HG03108 (cell line): ENCODE measurements around the gene DNAJC18.
"Not testable (repeated sequence)": the region's sequence is repeated elsewhere in the genome, so short reads cannot be mapped to it uniquely, and the experiment has no call there.

Experiments used
- ATAC-seq: cut with Tn5 transposase; IDR thresholded peaks from one replicate; pipeline ENCODE4 v1.9.1; 2021; ENCODE audit warnings: moderate library complexity; ENCODE audit not compliant: unreplicated experiment

DNAJC18 gene

GRCh38 chr5:139431706-139432105 lies 7.6 kb downstream of the DNAJC18 start:
- no peak for ATAC-seq

- no peak for ATAC-seq
These were observed 9.3 kb downstream of the DNAJC18 start for GRCh38 chr5:139430015-139430414.

- ATAC-seq, result no peak
These were observed 13.0 kb downstream of the DNAJC18 start for GRCh38 chr5:139426203-139426885.

- ATAC-seq, result no peak
These were observed 13.8 kb downstream of the DNAJC18 start for GRCh38 chr5:139425497-139425896.

DNA sequence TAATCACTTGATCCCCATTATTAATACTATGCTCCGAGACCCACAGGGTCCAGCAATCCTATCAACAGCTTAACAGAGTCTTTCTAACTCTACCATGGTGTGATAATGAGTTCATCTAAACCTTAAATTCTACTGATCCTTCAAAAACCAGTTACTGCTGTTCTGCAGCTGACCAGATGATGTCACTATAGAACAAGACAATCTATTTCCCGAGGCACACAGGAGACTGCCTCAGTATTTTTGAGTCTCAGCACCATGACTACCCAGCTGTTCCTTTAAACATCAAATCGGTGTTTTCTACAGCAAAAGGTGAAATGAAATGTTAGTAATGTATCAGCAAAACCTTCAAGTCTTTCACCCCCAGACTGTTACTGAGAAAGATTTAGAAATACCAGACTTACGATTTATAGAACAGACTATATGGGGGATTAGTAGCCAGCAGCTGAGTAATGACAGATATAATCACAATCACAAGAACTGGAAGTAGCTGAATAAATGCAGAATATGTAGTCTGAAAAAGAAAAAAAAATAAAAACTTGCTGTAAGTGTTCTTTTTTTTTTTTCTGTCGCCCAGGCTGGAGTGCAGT lies 16.9 kb downstream of the DNAJC18 start:
- no peak for ATAC-seq

DNA sequence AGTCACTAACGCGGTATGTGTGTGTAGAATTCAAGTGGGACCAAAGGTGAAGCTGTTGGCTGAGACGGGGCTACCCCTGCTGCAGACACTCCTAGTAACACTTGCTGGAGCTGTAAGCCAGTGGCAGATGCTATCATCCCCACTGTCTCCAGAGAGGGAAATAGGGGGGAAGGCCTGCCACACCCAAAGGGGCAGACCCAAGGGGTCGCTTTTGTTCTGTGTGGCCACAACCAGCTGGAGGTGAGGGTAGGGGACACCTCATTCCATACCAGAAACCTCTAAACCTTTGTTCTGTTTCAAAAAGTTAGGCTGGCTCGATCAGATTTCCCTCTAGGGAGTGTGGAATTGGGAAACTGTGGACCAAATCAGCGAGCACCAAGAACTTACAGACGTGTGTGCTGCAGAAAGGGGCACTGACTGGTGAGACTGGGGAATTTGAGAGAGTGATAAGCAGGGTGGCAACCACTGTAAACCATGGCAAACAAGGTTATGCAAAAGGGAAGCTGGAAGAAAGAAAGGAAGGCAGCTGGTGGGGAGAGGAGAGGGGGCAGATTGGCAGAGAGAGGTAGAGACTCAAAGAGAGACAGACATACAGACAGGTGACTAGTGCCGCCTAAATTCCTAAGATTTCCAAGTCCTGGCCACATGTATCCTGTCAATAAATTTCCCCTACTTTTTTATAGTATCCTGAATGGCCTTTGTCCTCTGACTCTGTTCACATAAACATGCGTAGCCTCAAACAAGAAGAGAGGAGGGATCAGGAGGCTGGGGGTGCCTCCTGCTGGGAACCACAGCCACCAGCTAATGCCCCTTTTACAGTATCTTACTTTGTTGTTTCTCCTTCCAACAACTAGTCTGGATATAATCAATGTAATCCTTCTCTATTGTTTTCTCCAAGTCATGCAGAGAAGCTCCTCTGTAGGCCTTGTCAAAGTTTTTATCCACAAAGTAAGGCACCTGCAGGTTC lies 19.8 kb downstream of the DNAJC18 start:
- no peak for ATAC-seq

- ATAC-seq, result no peak
These were observed 20.5 kb downstream of the DNAJC18 start for GRCh38 chr5:139418793-139419192.

DNA sequence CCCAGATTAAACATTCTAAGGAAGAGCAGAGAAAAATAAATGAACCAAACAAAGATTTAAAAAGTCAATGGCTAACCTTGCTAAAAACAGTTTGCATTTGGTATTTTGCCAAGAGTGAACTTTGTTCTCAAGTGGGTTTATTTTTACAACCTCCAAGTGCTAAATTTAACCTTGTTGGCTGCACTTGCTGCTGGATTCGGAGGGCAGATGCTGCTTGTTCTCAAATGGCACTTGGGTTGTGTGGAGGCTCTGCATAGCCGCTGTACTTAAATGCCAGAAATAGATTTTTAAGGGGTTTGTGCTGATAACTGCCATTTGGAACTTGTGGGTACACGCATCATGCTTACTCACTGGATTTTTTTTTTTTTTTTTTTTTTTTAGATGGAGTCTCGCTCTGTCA lies 22.1 kb downstream of the DNAJC18 start:
- ATAC-seq, result no peak

DNA sequence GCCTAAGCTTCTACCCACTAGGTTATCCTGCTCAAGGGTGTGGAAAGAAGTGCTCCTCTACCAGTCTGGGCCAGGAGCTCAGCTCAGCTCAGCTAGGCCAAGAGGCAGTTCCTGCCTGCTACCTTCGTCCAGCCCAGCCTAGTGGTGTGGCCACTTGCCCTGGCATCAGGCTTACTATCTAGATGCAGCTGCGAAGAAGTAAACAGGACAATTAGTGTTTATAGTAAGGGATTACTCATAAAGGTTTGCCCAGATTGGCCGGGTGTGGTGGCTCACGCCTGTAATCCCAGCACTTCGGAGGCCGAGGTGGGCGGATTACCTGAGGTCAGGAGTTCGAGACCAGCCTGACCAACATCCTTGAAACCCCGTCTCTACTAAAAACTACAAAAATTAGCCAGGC lies 22.7 kb downstream of the DNAJC18 start:
- no peak for ATAC-seq

- no peak for ATAC-seq
These were observed 23.5 kb downstream of the DNAJC18 start for GRCh38 chr5:139415869-139416268.

DNA sequence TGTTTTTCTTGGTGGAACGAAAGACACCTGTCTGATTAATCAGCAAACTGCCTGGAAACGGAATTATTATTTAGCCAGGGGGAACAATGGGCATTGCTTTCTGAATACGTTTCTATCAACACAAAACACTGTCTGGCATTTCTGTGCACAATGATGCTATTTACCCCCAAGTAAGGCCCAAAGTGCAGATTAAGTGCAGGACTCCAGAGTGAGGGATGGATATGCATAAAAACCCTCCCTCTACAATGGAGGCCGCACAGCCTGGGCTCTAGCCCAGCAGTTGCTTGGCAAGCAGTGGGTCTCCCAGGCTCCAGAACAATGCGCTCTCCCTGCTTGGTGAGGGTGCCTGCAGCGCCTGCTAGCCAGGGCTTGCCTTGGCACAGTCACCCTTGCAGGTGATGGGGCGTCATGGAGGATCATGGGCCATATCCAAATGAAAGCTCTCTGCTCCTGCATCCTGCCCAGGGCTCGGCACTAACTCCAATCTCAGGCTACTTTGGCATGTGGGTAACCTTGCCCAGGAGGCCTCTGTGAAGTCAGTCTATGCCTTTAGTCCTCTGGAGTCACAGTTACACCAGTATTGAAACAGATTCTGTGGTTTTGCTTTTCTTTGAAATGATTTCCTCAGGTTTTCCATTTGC lies 24.0 kb downstream of the DNAJC18 start:
- no peak for ATAC-seq

DNA sequence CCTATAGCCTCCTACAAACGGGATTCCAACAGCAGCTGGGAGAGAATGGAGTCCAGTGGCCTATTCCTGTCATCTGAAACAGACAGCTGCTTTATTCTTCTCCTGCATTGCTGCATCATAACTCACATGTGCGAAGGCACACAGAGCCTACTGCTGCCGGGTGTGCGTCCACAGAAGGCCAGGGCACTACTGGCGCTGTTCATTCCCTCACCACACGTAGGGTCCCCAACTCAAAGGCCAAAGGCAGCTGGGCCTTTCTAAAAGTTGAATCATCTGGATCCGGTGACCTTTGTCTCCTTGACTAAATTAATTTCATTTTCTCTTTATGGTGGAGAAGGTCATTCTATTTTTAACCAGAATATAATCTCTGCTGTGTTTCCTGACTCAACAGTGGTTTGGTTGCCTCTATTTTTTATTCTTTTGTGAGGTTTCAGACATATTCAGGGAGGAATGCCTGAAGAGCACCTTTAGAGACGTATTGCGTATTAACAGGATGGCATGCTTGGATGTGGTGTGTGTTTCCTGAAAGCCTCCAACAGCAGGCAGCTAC lies 24.7 kb downstream of the DNAJC18 start:
- no peak for ATAC-seq

- no peak for ATAC-seq
These were observed 25.4 kb downstream of the DNAJC18 start for GRCh38 chr5:139413963-139414362.

DNA sequence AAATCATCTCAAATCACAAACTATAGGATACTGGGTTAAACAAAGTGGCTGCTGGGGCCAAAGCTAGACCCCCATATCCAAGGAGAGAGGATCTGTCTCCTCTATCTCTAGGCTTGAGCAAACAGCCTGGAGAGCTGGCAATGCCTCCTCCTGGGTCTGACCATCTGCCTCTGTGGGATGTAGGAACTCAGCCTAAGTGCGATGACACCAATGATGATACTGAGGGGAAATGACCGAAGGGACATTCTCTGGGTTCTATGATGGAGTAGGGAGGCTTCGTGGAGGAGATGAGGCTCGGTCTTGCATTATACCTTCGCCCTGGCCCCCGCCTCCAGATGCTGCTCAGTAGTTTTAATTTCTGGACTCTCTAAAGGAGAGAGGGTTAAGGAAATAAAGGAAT lies 26.2 kb downstream of the DNAJC18 start:
- ATAC-seq, result no peak

GRCh38 chr5:139410993-139411828 lies 28.1 kb downstream of the DNAJC18 start:
- ATAC-seq, result no peak

DNA sequence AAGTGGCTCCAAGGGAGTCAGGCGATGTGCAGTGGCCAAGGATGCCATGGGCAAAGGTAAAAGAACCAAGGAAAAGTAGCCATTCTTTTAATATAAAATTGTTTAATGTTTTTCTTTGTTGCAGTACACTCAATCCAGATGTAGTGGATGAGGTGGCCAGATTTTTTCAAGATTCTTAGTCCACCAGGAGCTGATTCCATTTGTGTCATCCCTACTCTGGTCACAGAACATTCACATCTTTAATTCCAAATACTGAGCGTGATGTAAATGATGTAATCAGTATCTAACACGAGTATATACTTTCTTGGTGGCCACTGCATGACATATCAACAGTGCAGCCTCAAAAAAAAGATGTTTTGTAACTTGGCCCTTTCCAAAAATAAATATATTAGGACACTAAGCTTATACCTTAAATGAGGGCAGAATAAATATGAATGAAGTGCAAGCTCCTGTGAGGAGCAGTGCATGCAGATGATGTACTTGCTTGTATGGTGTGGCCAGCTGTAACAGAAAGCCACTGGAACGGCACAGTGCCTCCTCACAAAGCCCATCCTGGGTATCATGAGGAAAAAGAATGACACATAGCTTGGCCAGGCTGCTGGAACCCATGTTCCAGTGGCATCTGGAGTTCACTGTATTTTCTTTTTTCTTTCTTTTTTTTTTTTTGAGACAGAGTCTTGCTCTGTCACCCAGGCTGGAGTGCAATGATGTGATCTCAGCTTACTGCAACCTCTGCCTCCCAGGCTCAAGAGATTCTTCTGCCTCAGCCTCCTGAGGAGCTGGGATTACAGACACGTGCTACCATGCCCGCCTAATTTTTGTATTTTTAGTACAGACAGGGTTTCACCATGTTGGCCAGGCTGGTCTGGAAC lies 29.0 kb downstream of the DNAJC18 start:
- ATAC-seq, result no peak

DNA sequence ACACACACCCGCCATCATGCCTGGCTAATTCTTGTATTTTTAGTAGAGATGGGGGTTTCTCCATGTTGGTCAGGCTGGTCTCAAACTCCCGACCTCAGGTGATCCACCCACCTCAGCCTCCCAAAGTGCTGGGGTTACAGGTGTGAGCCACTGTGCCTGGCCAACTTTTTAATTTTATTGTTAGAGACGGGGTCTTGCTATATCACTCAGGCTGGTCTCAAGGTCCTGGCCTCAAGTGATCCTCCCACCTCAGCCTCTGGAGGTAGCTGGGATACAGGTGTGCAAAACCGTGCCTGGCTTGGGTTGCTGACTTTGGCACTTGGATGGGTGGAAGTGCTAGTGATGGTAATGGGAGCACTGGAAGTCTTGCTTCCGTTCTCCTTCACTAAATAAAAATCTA lies 30.2 kb downstream of the DNAJC18 start:
- not testable (repeated sequence) for ATAC-seq

- ATAC-seq, result no peak
These were observed 31.1 kb downstream of the DNAJC18 start for GRCh38 chr5:139408191-139408590.

DNA sequence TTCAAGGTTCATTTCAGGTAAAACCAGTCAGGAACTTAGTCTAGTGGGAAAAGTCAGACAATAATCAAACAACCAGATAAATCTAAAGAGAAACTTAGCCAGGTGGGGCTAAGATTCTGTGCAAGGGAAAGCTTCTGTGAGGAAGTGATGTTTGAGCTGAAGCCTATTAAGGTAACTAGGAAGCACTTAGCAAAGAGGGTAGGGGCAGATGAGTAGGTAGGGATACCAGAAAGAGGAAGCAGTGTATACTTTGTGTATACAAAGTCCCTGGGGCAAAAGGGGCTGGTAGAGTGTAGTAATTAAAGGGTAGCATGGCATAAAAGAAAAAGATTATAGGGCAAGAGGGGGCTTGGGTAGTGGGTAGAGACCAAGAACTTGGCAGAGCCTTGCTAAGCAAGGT lies 31.8 kb downstream of the DNAJC18 start:
- no peak for ATAC-seq
